A673 (cell line): ENCODE data around the gene RNF167.

Experiments
- CTCF ChIP-seq: fragments of 300-800, 200-600 bp; sonication (generic); conservative IDR thresholded peaks from 2 replicates; pipeline ENCODE4 v1.5.1; 2017; ENCODE audit warnings: low read depth, mild to moderate bottlenecking, antibody characterized with exemption, low read length, moderate library complexity, mixed read lengths
- EZH2 ChIP-seq: fragments of 200-600 bp; sonication (generic); IDR thresholded peaks from 2 replicates; pipeline ENCODE4 v1.6.1; 2017; ENCODE audit warnings: borderline replicate concordance, low read depth, mild to moderate bottlenecking, mixed read lengths, antibody characterized with exemption, low read length; ENCODE audit not compliant: poor library complexity, severe bottlenecking

GRCh38 chr17:4933646-4934045 is 6.4 kb upstream of the RNF167 start:
- TF ChIP-seq EZH2 (no peak), CTCF (no peak)
